HG02970 (cell line): ENCODE measurements around the gene MAP3K3.
"Not testable (repeated sequence)": the region's sequence is repeated elsewhere in the genome, so short reads cannot be mapped to it uniquely, and the experiment has no call there.

Source experiments
- ATAC-seq: cut with Tn5 transposase; IDR thresholded peaks from one replicate; pipeline ENCODE4 v1.9.1; 2021; ENCODE audit warnings: mild to moderate bottlenecking, moderate library complexity, moderate number of reproducible peaks; ENCODE audit not compliant: unreplicated experiment, low FRiP score

MAP3K3 gene

GRCh38 chr17:63703556-63704258 lies 81.5 kb downstream of the MAP3K3 start:
- no peak for ATAC-seq

GRCh38 chr17:63704259-63704576 lies 82.0 kb downstream of the MAP3K3 start:
- ATAC-seq, result no peak

- ATAC-seq, result no peak
Measured at GRCh38 chr17:63704836-63705235, 82.6 kb downstream of the MAP3K3 start.

- no peak for ATAC-seq
Measured at GRCh38 chr17:63705657-63706056, 83.4 kb downstream of the MAP3K3 start.

GRCh38 chr17:63706336-63707082 lies 84.3 kb downstream of the MAP3K3 start:
- no peak for ATAC-seq

- ATAC-seq, result no peak
Measured at GRCh38 chr17:63707151-63707550, 84.9 kb downstream of the MAP3K3 start.

- ATAC-seq, result no peak
Measured at GRCh38 chr17:63709110-63709509, 86.9 kb downstream of the MAP3K3 start.

GRCh38 chr17:63714550-63715277 lies 92.5 kb downstream of the MAP3K3 start:
- no peak for ATAC-seq

- no peak for ATAC-seq
Measured at GRCh38 chr17:63716426-63716825, 94.2 kb downstream of the MAP3K3 start.

- no peak for ATAC-seq
Measured at GRCh38 chr17:63718988-63719387, 96.8 kb downstream of the MAP3K3 start.

GRCh38 chr17:63720194-63720593 lies 98.0 kb downstream of the MAP3K3 start:
- ATAC-seq, result not testable (repeated sequence)

GRCh38 chr17:63722403-63722802 lies 100.2 kb downstream of the MAP3K3 start:
- no peak for ATAC-seq

- ATAC-seq, result no peak
Measured at GRCh38 chr17:63735691-63736090, 113.5 kb downstream of the MAP3K3 start.

- ATAC-seq, result no peak
Measured at GRCh38 chr17:63740464-63741142, 118.4 kb downstream of the MAP3K3 start.

GRCh38 chr17:63741143-63741407 lies 118.9 kb downstream of the MAP3K3 start:
- ATAC-seq, result peak; percentile 2

GRCh38 chr17:63741408-63742173 lies 119.4 kb downstream of the MAP3K3 start, which contains the start of gene STRADA:
STRADA (minus strand) TSS chr17:63741799; CDS start chr17:63728369, 13,430 bp downstream.
- peak; percentile 93 for ATAC-seq
